K562 (cell line): ENCODE data around the gene SH3BGRL3. TPM values are rescaled to one million over a fixed set of nuclear protein-coding genes. Genes with fewer than 3 reads are reported as not detected.

Source experiments
- ATAC-seq: fragments of 200-7000 bp; cut with Tn5 transposase; 3 replicates; pipeline ENCODE4 v1.9.1; 2020; ENCODE audit warnings: moderate library complexity
- BruUV-seq: library from RNA; stranded (reverse); fragments of 400-500 nt; replicated peaks from 2 replicates; lab custom pipeline; 2021; lab: Mats Ljungman, UMichigan
- CTCF ChIA-PET: fragments of 300-600 bp; formaldehyde crosslinking; extraction: SDS; loops from one replicate; lab custom pipeline; 2021; ENCODE audit warnings: low intra/inter-chr PET ratio; lab: Yijun Ruan, JAX
- POLR2A ChIA-PET: fragments of 300-600, 350-650 bp; sonication (Branson Sonifier 250); formaldehyde crosslinking; extraction: SDS; loops from one replicate; lab custom pipeline; 2021; ENCODE audit warnings: antibody characterized with exemption, inconsistent platforms; lab: Yijun Ruan, JAX
- DNase-seq, 4 experiments: peaks; one replicate each; pipeline versions ENCODE4 v3.0.0 to v3.0.0-alpha.2; 2011 to 2018; ENCODE audit warnings: low spot score in 3 of 4, mixed read lengths in 3 of 4; ENCODE audit errors: extremely low read depth in 1 of 4
- FAIRE-seq: peaks from 2 replicates; lab custom pipeline; 2011; peaks lifted over from hg19 to GRCh38; lab: Jason Lieb, UNC
- H2AFZ ChIP-seq: 2 replicates; pipeline ENCODE4 v1.6.0; 2011; ENCODE audit warnings: low read depth, low read length, control low read depth, inconsistent platforms
- H3K27ac ChIP-seq: fragments of 200-600 bp; 3 replicates; pipeline ENCODE4 v1.8.0; 2011; ENCODE audit warnings: low read depth, mild to moderate bottlenecking, control low read depth, inconsistent platforms, low read length, moderate library complexity, mixed read lengths; ENCODE audit errors: extremely low read depth
- H3K27me3 ChIP-seq, 2 experiments: fragments of 300-600 bp in 1 of 2; 2 replicates in 1 of 2; 3 replicates in 1 of 2; pipeline versions ENCODE4 v1.6.0 to v1.8.0; 2011; ENCODE audit warnings: inconsistent platforms in 2 of 2, low read length in 2 of 2, mild to moderate bottlenecking in 1 of 2, mixed read lengths in 1 of 2, moderate library complexity in 1 of 2; ENCODE audit not compliant: control insufficient read depth in 2 of 2, insufficient read depth in 2 of 2
- H3K36me3 ChIP-seq: fragments of 300-600 bp; 3 replicates; pipeline ENCODE4 v1.8.0; 2011; ENCODE audit warnings: mild to moderate bottlenecking, low read length, inconsistent platforms; ENCODE audit not compliant: control insufficient read depth, insufficient read depth
- H3K4me1 ChIP-seq, 2 experiments: fragments of 200-600 bp in 1 of 2; replicated peaks in 1 of 2; 2 replicates in 1 of 2; 3 replicates in 1 of 2; pipeline versions ENCODE4 v1.5.1 to v1.8.0; 2011; ENCODE audit warnings: inconsistent platforms in 2 of 2, low read length in 2 of 2, mild to moderate bottlenecking in 1 of 2, mixed read lengths in 1 of 2, moderate library complexity in 1 of 2; ENCODE audit not compliant: control insufficient read depth in 2 of 2, insufficient read depth in 2 of 2
- H3K4me2 ChIP-seq: 2 replicates; pipeline ENCODE4 v1.6.1; 2011; ENCODE audit warnings: low read length, control low read depth, inconsistent platforms, mixed read lengths; ENCODE audit not compliant: insufficient read depth
- H3K4me3 ChIP-seq: fragments of 200-600 bp; sonication (generic), shearing (Covaris generic); 2 replicates; pipeline ENCODE4 v1.5.1; 2016; ENCODE audit warnings: control low read depth, inconsistent platforms
- H3K79me2 ChIP-seq: fragments of 200-600 bp; 3 replicates; pipeline ENCODE4 v1.8.0; 2011; ENCODE audit warnings: low read length, inconsistent platforms; ENCODE audit not compliant: control insufficient read depth, insufficient read depth
- H3K9ac ChIP-seq, 2 experiments: 2 replicates each; pipeline versions ENCODE4 v1.6.0 to v1.6.1; 2011; ENCODE audit warnings: low read depth in 2 of 2, low read length in 2 of 2, control low read depth in 1 of 2, inconsistent platforms in 1 of 2, mild to moderate bottlenecking in 1 of 2, mixed read lengths in 1 of 2; ENCODE audit not compliant: insufficient read depth in 1 of 2
- H3K9me1 ChIP-seq: one replicate; pipeline ENCODE4 v1.6.0; 2011; ENCODE audit warnings: inconsistent platforms, mild to moderate bottlenecking, low read length, moderate library complexity; ENCODE audit not compliant: control insufficient read depth, insufficient read depth
- H3K9me3 ChIP-seq: replicated peaks from 2 replicates; pipeline ENCODE4 v1.5.1; 2011; ENCODE audit warnings: low read depth, low read length, inconsistent platforms; ENCODE audit not compliant: control insufficient read depth, insufficient read depth
- H4K20me1 ChIP-seq: replicated peaks from 2 replicates; pipeline ENCODE4 v1.6.1; 2011; ENCODE audit warnings: low read length, inconsistent platforms, mixed read lengths; ENCODE audit not compliant: control insufficient read depth, insufficient read depth
- CEBPB ChIP-seq: fragments of 450-650 bp; IDR thresholded peaks from 2 replicates; pipeline ENCODE4 v1.6.1; 2016; ENCODE audit warnings: missing genetic modification characterization, missing compliant biosample characterization
- DMBX1 ChIP-seq: fragments of 250-450 bp; sonication (Bioruptor Pico); IDR thresholded peaks from 2 replicates; pipeline ENCODE4 v1.8.0; 2022; ENCODE audit warnings: inconsistent platforms, mild to moderate bottlenecking, moderate library complexity, borderline replicate concordance
- MEF2D ChIP-seq: conservative IDR thresholded peaks from 2 replicates; pipeline ENCODE4 v1.6.1; 2016; ENCODE audit warnings: low read depth, missing genetic modification characterization, missing compliant biosample characterization
- PYGO2 ChIP-seq: fragments of 450-650 bp; IDR thresholded peaks from 2 replicates; pipeline ENCODE4 v1.6.1; 2016; ENCODE audit warnings: mild to moderate bottlenecking, missing genetic modification characterization, moderate library complexity, missing compliant biosample characterization
- USF1 ChIP-seq: sonication (generic); formaldehyde crosslinking; IDR thresholded peaks from 2 replicates; pipeline ENCODE4 v1.9.0; 2022; ENCODE audit warnings: mild to moderate bottlenecking, missing genetic modification reagents
- XRCC3 ChIP-seq: fragments of 450-650 bp; IDR thresholded peaks from 2 replicates; pipeline ENCODE4 v1.6.1; 2017; ENCODE audit warnings: mild to moderate bottlenecking, moderate library complexity
- ZNF655 ChIP-seq: fragments of 250-450 bp; sonication (Bioruptor Pico); IDR thresholded peaks from 2 replicates; pipeline ENCODE4 v1.5.0; 2021
- WGBS: fragments of 100-300 bp; shearing (Covaris generic); methylation state at CpG from one replicate; pipeline ENCODE4 v1.1.6; 2016; ENCODE audit warnings: low coverage, mixed read lengths; ENCODE audit not compliant: insufficient coverage; ENCODE audit errors: missing lambda C conversion rate; 5-methylcytosine and 5-hydroxymethylcytosine counted together
- in situ Hi-C: fragments of 300-500 bp; cut with MboI; formaldehyde crosslinking; loops from 4 replicates; pipeline ENCODE4 v1.15.0; 2018; ENCODE audit warnings: inconsistent platforms, mixed read lengths
- intact Hi-C: fragments of 100-400 bp; cut with micrococcal nuclease; formaldehyde crosslinking; loops from 2 replicates; pipeline ENCODE4 v1.14.2; 2022
- polyA plus RNA-seq, 8 experiments: library from polyadenylated mRNA; depleted of rRNA in 4 of 8; stranded (reverse) in 5 of 8; unstranded in 3 of 8; fragments of >200 nt; fragmentation: Nextera tagmentation in 2 of 8; fragmentation: Illumina TruSeq in 1 of 8; extraction: Ambion mirVana in 2 of 8; extraction: Trizol in 1 of 8; gene quantifications; 2 replicates each; pipeline versions ENCODE4 v1.2.1 to v1.2.3, GENCODE V29; 2011 to 2014; ENCODE audit warnings: inconsistent platforms in 1 of 8, missing spikeins in 1 of 8
- total RNA-seq, 7 experiments: library from RNA; depleted of rRNA in 6 of 7; stranded (reverse); fragments of >200 nt in 6 of 7; fragmentation: Illumina TruSeq in 2 of 7; extraction: Trizol in 2 of 7; gene quantifications; 2 replicates each; pipeline versions ENCODE4 v1.2.1 to v1.2.3, GENCODE V29; 2011 to 2021; ENCODE audit warnings: low replicate concordance in 1 of 7
- TF ChIP-seq, protein P1 (sequence below), 3 experiments: fragments of 200-800 bp in 1 of 3; fragments of 250-450 bp in 1 of 3; fragments of 450-650 bp in 1 of 3; sonication (Bioruptor Pico) in 1 of 3; sonication (Bioruptor generic) in 1 of 3; formaldehyde crosslinking in 1 of 3; IDR thresholded peaks; 2 replicates each; pipeline versions ENCODE4 v1.6.1 to v1.8.0; 2016 to 2022; ENCODE audit warnings: mild to moderate bottlenecking in 2 of 3, missing genetic modification characterization in 2 of 3, missing compliant biosample characterization in 1 of 3, moderate library complexity in 1 of 3
- TF ChIP-seq, protein P2 (sequence below): fragments of 450-650 bp; IDR thresholded peaks from 2 replicates; pipeline ENCODE4 v1.6.1; 2016; ENCODE audit warnings: missing biosample characterization, missing genetic modification characterization

The SH3BGRL3 gene
- total and polyA plus RNA-seq, 9 of the 15 experiments (the other 6 are each of a cell fraction or from before 2014, with no cell fraction given): 30.3 to 140 (median 54.2) TPM

GRCh38 chr1:26283871-26284596 is 4.1 kb downstream of the SH3BGRL3 start:
- ChIA-PET POLR2A (interaction anchor here (0.6 to 2.1 kb wide), 14 partner anchors 8 to 1551 kb away, joined by 3 to 11 read pairs (median 4); no protein-coding TSS in a partner anchor), CTCF (interaction anchor here (0.9 to 4.2 kb wide), 6 partner anchors 8 to 133 kb away, joined by 3 to 29 read pairs (median 15); no protein-coding TSS in a partner anchor)
- Histone ChIP-seq H3K4me2 (peak overlapping the region; percentile 64), H3K27me3 (no peaks in the 10 kb centered on the region), H3K79me2 (peaks cover 24% of the 10 kb centered on the region; the same call in 2 of the 3 replicates), H3K9me1 (peaks cover 5% of the 10 kb centered on the region), H3K9ac (peak overlapping the region; percentile 49 to 61), H3K9me3 (no peaks in the 10 kb centered on the region), H3K4me3 (no peak overlapping the region), H3K4me1 (peaks cover 85 to 99% of the 10 kb centered on the region in 2 experiments), H2AFZ (no peak overlapping the region), H3K27ac (peak overlapping the region; percentile 86), H3K36me3 (peaks cover 39% of the 10 kb centered on the region), H4K20me1 (0 out of 2 replicates have a peak, but pooled peaks cover 4% of the 10 kb centered on the region)
- DNase-seq: peak in 1 of 4 experiments; percentile 22
- intact Hi-C loops (loop anchor here (2.0 kb wide), 1 partner anchor 107 kb away; no protein-coding TSS in a partner anchor), in situ Hi-C loops (no loop called here)
- BruUV-seq: no TSS peak
- ATAC-seq: no peak
- no peak for FAIRE-seq
- 89% methylated on average over 10 of the region's 12 CpGs for WGBS
- TF ChIP-seq USF1 (CRISPR knock-in tag) (no peak), XRCC3 (no peak), PYGO2 (tag) (no peak), MEF2D (tag) (no peak), ZNF655 (CRISPR knock-in tag) (no peak), DMBX1 (peak; percentile 31; the same call in 1 of the 2 replicates), CEBPB (tag) (peak; percentile 99)
- TF ChIP-seq, protein P1, sequence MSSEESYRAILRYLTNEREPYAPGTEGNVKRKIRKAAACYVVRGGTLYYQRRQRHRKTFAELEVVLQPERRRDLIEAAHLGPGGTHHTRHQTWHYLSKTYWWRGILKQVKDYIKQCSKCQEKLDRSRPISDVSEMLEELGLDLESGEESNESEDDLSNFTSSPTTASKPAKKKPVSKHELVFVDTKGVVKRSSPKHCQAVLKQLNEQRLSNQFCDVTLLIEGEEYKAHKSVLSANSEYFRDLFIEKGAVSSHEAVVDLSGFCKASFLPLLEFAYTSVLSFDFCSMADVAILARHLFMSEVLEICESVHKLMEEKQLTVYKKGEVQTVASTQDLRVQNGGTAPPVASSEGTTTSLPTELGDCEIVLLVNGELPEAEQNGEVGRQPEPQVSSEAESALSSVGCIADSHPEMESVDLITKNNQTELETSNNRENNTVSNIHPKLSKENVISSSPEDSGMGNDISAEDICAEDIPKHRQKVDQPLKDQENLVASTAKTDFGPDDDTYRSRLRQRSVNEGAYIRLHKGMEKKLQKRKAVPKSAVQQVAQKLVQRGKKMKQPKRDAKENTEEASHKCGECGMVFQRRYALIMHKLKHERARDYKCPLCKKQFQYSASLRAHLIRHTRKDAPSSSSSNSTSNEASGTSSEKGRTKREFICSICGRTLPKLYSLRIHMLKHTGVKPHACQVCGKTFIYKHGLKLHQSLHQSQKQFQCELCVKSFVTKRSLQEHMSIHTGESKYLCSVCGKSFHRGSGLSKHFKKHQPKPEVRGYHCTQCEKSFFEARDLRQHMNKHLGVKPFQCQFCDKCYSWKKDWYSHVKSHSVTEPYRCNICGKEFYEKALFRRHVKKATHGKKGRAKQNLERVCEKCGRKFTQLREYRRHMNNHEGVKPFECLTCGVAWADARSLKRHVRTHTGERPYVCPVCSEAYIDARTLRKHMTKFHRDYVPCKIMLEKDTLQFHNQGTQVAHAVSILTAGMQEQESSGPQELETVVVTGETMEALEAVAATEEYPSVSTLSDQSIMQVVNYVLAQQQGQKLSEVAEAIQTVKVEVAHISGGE (CRISPR knock-in tag; IDR thresholded peaks at IDR 0.05): no peak
- TF ChIP-seq, protein P2, sequence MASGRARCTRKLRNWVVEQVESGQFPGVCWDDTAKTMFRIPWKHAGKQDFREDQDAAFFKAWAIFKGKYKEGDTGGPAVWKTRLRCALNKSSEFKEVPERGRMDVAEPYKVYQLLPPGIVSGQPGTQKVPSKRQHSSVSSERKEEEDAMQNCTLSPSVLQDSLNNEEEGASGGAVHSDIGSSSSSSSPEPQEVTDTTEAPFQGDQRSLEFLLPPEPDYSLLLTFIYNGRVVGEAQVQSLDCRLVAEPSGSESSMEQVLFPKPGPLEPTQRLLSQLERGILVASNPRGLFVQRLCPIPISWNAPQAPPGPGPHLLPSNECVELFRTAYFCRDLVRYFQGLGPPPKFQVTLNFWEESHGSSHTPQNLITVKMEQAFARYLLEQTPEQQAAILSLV (tag): peak; percentile 57; the same call in 1 of the 2 replicates
